Fibroblast of lung (primary cell): ENCODE results near the gene CORO1A.

ENCODE experiments used
- CTCF ChIP-seq, 2 donors: IDR thresholded peaks in 1 of 2; conservative IDR thresholded peaks in 1 of 2; 1 replicate in 1 of 2; 2 replicates in 1 of 2; pipeline ENCODE4 v1.5.1; 2011 to 2012; ENCODE audit warnings: low read length in 2 of 2, control low read depth in 1 of 2, inconsistent platforms in 1 of 2, low read depth in 1 of 2, mild to moderate bottlenecking in 1 of 2
- EZH2 ChIP-seq: IDR thresholded peaks from 2 replicates; pipeline ENCODE4 v1.5.1; 2012; ENCODE audit warnings: low read length, control low read depth, mild to moderate bottlenecking; ENCODE audit errors: missing control alignments

DNA sequence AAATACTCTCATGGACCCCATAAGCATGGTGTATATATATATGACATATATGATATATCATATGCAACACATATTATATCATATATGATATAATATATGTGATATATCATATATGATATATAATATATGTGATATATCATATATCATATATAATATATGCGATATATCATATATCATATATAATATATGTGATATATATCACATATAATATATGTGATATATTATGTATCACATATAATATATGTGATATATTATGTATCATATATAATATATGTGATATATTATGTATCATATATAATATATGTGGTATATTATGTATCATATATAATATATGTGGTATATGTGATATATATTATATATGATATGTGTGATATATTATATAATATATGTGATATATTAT is 38.5 kb upstream of the CORO1A start:
- TF ChIP-seq EZH2 (no peak), CTCF (conservative IDR thresholded peaks at IDR 0.05 in 1 of 2, IDR thresholded peaks at IDR 0.05 in 1 of 2; ENCODE audit: low read depth in 1 of 2, low read length in 2 of 2) (no peak)
